GM19467 (cell line): ENCODE data around the gene CADM1.

ENCODE experiments used
- ATAC-seq: cut with Tn5 transposase; IDR thresholded peaks from one replicate; pipeline ENCODE4 v1.9.1; 2021; ENCODE audit warnings: mild to moderate bottlenecking, moderate library complexity; ENCODE audit not compliant: unreplicated experiment

Gene CADM1

GRCh38 chr11:115132436-115133228, 371.6 kb downstream of the CADM1 start:
- no peak for ATAC-seq

- no peak for ATAC-seq
Observed at GRCh38 chr11:115129473-115130289, 374.5 kb downstream of the CADM1 start.

DNA sequence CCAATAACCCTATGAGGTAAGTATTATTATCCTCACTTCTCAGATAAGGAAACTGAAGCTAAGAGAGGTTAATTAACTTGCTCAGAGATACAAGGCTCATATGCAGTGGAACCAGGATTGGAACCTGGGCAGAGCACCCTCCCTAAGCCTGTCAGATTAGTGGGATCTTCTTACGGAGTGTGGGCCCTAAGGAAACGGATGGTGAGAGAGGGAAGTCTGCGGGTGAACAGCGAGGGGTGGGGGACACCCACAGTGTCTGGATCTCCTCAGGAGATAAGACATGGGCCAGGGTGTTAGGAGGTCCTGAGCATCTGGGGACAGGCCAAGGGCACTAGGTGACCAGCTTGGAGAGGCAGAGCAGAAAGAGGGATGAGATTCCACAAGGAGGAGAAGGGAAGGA, 376.0 kb downstream of the CADM1 start:
- no peak for ATAC-seq

DNA sequence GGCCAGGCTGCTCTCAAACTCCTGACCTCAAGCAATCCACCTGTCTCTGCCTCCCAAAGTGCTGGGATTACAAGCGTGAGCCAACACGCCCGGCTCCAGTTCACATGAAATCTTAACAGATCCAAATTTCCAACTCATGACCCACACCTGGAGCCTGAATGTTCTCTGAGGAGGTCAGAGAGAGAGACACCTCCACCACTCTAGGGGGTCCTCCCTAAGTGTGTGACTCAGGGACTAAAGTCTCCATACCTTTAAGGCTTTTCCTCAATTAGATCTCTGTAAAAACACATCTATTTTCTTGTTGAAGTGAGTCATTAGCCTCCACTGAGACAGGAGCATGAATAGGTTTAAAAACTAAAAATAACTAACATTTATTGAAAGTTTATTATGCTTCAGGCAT, 376.4 kb downstream of the CADM1 start:
- ATAC-seq: no peak

GRCh38 chr11:115126515-115127208, 377.6 kb downstream of the CADM1 start:
- peak; percentile 88 for ATAC-seq

DNA sequence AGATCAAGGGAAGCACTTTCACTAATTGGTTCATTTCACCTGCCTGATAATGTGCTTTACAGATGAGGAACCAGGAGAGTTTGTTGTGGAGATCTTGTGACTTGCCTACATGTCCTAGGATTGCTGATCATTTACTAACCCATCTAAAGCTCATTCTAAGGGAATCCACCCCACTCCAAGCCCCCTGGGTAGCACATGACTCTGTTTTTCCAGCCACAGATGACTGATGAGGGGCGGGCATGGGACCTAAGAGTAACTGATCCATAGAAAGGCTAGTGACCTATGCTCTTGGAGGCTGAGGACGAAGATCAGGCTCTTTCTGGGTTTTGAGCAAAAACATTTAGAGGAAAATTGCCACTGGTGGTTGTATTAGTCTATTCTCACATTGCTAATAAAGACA, 378.1 kb downstream of the CADM1 start:
- ATAC-seq: peak; percentile 7

- no peak for ATAC-seq
Observed at GRCh38 chr11:115124786-115125185, 379.4 kb downstream of the CADM1 start.

- no peak for ATAC-seq
Observed at GRCh38 chr11:115123641-115124040, 380.6 kb downstream of the CADM1 start.

- no peak for ATAC-seq
Observed at GRCh38 chr11:115122274-115122673, 381.9 kb downstream of the CADM1 start.
